Measurements from ENCODE around the gene FBXO2.

DNA sequence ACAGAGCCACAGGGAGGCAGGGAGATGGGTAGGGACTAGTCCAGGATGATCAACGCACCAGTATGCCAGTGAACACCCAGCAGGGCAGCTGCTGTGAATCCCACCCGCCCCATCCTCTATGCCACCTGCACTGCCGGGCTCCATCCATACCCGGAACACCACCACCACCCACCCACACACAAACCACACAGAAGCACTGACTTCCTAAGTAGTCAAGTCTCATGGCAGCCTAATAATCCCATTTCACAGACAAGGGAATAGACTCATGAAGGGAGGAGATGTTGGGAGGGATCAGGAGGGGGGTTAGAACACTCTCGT lies 43.6 kb upstream of the FBXO2 start:
- TF ChIP-seq POLR2AphosphoS5 (IDR thresholded peaks at IDR 0.05; ENCODE audit: low read depth, low read length) (no peak), TAF1 (IDR thresholded peaks at IDR 0.05; ENCODE audit: borderline replicate concordance, low read depth, low read length) (no peak), POLR2A (IDR thresholded peaks at IDR 0.05; ENCODE audit: low read depth, low read length) (no peak)
